Left kidney (tissue), 8 donors: ENCODE results near the gene TAF11L2. TPM values are rescaled to one million over a fixed set of nuclear protein-coding genes. Genes with fewer than 3 reads are reported as not detected.
"Not testable (repeated sequence)": the region's sequence is repeated elsewhere in the genome, so short reads cannot be mapped to it uniquely, and the experiment has no call there.

Experiments used
- DNase-seq: peaks from one replicate; pipeline ENCODE4 v3.0.0-alpha.2; 2013
- long read RNA-seq, 8 donors: transcript quantifications; one replicate each; lab custom pipeline, GENCODE V29; 2026
- polyA plus RNA-seq: library from polyadenylated mRNA; unstranded; fragments of 120-200 nt; gene quantifications from one replicate; pipeline ENCODE4 v1.2.1, GENCODE V29; 2013; ENCODE audit not compliant: insufficient read length

TAF11L2 gene
- not detected for polyA plus RNA-seq
- long read RNA-seq, donor 1 = 0 reads
- long read RNA-seq, donor 2 = 0 reads
- long read RNA-seq, donor 3 = 0 reads
- long read RNA-seq, donor 4 = 0 reads
- long read RNA-seq, donor 5 = 0 reads
- long read RNA-seq, donor 6 = 0 reads
- long read RNA-seq, donor 7 = 0 reads
- long read RNA-seq, donor 8 = 0 reads

- DNase-seq = not testable (repeated sequence)
Observed at GRCh38 chr5:17497931-17498330, at the start of gene TAF11L2. TAF11L2 (plus strand) TSS chr5:17498231.

GRCh38 chr5:17448877-17449276 is 49.2 kb upstream of the TAF11L2 start:
- no peak for DNase-seq

GRCh38 chr5:17452936-17453335 is 45.1 kb upstream of the TAF11L2 start:
- no peak for DNase-seq

GRCh38 chr5:17455942-17456341 is 42.1 kb upstream of the TAF11L2 start:
- DNase-seq = no peak

GRCh38 chr5:17461793-17462192 is 36.2 kb upstream of the TAF11L2 start:
- DNase-seq = no peak

- no peak for DNase-seq
Observed at GRCh38 chr5:17463653-17464052, 34.4 kb upstream of the TAF11L2 start.

- DNase-seq = no peak
Observed at GRCh38 chr5:17470064-17470463, 28.0 kb upstream of the TAF11L2 start.

- not testable (repeated sequence) for DNase-seq
Observed at GRCh38 chr5:17475064-17475463, 23.0 kb upstream of the TAF11L2 start.

- DNase-seq = no peak
Observed at GRCh38 chr5:17477043-17477442, 21.0 kb upstream of the TAF11L2 start.

GRCh38 chr5:17477573-17478265 is 20.3 kb upstream of the TAF11L2 start:
- no peak for DNase-seq

GRCh38 chr5:17481378-17481777 is 16.7 kb upstream of the TAF11L2 start:
- DNase-seq = no peak

GRCh38 chr5:17482790-17483189 is 15.2 kb upstream of the TAF11L2 start:
- no peak for DNase-seq

- not testable (repeated sequence) for DNase-seq
Observed at GRCh38 chr5:17486464-17487173, 11.4 kb upstream of the TAF11L2 start.

GRCh38 chr5:17487174-17487512 is 10.9 kb upstream of the TAF11L2 start:
- DNase-seq = no peak

GRCh38 chr5:17491257-17491656 is 6.8 kb upstream of the TAF11L2 start:
- not testable (repeated sequence) for DNase-seq

GRCh38 chr5:17492770-17493169 is 5.3 kb upstream of the TAF11L2 start:
- no peak for DNase-seq

- no peak for DNase-seq
Observed at GRCh38 chr5:17497446-17497845, 585 bp upstream of the TAF11L2 start.

- DNase-seq = no peak
Observed at GRCh38 chr5:17511775-17512325, 13.8 kb downstream of the TAF11L2 start.

- not testable (repeated sequence) for DNase-seq
Observed at GRCh38 chr5:17517526-17517925, 19.5 kb downstream of the TAF11L2 start.

- DNase-seq = not testable (repeated sequence)
Observed at GRCh38 chr5:17518067-17518466, 20.0 kb downstream of the TAF11L2 start, which contains the start of gene TAF11L3. TAF11L3 (plus strand) TSS chr5:17518367.

GRCh38 chr5:17519508-17519907 is 21.5 kb downstream of the TAF11L2 start:
- DNase-seq = not testable (repeated sequence)

- not testable (repeated sequence) for DNase-seq
Observed at GRCh38 chr5:17521501-17521900, 23.5 kb downstream of the TAF11L2 start, which contains the start of gene TAF11L4. TAF11L4 (plus strand) TSS chr5:17521801.

GRCh38 chr5:17524935-17525334 is 26.9 kb downstream of the TAF11L2 start, which contains the start of gene TAF11L5:
TAF11L5 (plus strand) TSS chr5:17525235.
- DNase-seq = not testable (repeated sequence)
